ENCODE data around the gene TLE4. TPM values are rescaled to one million over a fixed set of nuclear protein-coding genes. Genes with fewer than 3 reads are reported as not detected.

Gene TLE4
- total RNA-seq, 1 experiment from 2014 or later, result 17.9 TPM

DNA sequence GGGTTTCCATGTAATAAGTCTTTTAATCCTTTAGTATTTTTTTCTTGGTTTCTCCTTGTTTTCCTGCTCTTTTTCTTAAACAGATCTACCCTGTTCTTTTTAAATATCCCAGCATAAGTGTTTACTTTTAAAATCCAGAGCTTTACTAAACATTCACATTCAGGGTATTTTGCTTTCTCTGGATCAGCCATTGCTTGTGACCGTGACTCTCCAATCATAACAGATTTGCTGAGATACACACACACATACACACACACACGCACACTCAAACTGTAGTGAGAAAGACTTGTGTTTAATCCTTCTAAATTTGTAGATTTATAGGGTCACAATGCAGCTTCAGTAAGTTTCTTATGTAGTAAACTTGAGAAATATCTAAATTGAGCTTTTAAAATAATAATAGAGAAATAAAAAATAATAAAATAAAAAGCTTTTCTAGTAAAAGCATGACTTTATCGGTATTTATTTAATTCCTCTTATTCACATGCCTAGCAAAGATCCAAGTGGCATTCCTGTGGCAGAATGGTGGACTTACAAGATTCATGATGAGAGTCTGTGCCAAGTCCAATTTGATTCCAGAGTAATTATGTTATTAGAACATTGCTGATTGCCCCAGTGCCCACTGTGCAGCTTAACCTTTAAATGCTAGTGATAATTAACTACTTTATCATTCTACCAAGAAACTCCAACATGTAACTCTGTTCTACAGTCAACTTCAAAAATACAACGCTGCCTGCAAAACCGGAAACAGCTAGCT lies 129.0 kb downstream of the TLE4 start:
- intact Hi-C loops (cut with micrococcal nuclease), result no loop called here
- CTCF ChIA-PET, result no interaction called here
- no peaks in the 10 kb centered on the region for H3K9me3 ChIP-seq (ENCODE audit: low read length)
- POLR2A ChIA-PET (ENCODE audit: unreplicated experiment), result no interaction called here
- no peak overlapping the region for H3K27ac ChIP-seq (ENCODE audit: low read length)
- no peak overlapping the region for H2AFZ ChIP-seq (ENCODE audit: low read length)
- no peak overlapping the region for H3K9ac ChIP-seq (ENCODE audit: low read length)
- H3K36me3 ChIP-seq (ENCODE audit: low read depth, low read length), result no peaks in the 10 kb centered on the region
- no peaks in the 10 kb centered on the region for H3K9me2 ChIP-seq (replicated peaks; ENCODE audit: low read length)
- H3F3A ChIP-seq (ENCODE audit: low read length, unreplicated experiment), result no peaks in the 10 kb centered on the region
- no peaks in the 10 kb centered on the region for H4K20me1 ChIP-seq (ENCODE audit: low read length)
- H3K79me2 ChIP-seq (ENCODE audit: low read length), result no peaks in the 10 kb centered on the region
- no peak for ATAC-seq
- BruUV-seq (replicated peaks), result no TSS peak
- no peaks in the 10 kb centered on the region for H3K4me1 ChIP-seq (ENCODE audit: insufficient read depth, low read length)
- no peak overlapping the region for H3K4me3 ChIP-seq (ENCODE audit: low read length)
- H3K27me3 ChIP-seq (ENCODE audit: low read length), result no peaks in the 10 kb centered on the region
- no peak for DNase-seq
- TF ChIP-seq EZH2 (IDR thresholded peaks at IDR 0.05; ENCODE audit: low read length, unreplicated experiment), result no peak
- TF ChIP-seq, protein P1, sequence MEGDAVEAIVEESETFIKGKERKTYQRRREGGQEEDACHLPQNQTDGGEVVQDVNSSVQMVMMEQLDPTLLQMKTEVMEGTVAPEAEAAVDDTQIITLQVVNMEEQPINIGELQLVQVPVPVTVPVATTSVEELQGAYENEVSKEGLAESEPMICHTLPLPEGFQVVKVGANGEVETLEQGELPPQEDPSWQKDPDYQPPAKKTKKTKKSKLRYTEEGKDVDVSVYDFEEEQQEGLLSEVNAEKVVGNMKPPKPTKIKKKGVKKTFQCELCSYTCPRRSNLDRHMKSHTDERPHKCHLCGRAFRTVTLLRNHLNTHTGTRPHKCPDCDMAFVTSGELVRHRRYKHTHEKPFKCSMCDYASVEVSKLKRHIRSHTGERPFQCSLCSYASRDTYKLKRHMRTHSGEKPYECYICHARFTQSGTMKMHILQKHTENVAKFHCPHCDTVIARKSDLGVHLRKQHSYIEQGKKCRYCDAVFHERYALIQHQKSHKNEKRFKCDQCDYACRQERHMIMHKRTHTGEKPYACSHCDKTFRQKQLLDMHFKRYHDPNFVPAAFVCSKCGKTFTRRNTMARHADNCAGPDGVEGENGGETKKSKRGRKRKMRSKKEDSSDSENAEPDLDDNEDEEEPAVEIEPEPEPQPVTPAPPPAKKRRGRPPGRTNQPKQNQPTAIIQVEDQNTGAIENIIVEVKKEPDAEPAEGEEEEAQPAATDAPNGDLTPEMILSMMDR (conservative IDR thresholded peaks at IDR 0.05; ENCODE audit: low read depth, low read length), result no peak
- no peak for TF ChIP-seq EZH2phosphoT487 (IDR thresholded peaks at IDR 0.05; ENCODE audit: borderline replicate concordance, low read length)
- H3K4me2 ChIP-seq (ENCODE audit: low read length), result no peak overlapping the region

DNA sequence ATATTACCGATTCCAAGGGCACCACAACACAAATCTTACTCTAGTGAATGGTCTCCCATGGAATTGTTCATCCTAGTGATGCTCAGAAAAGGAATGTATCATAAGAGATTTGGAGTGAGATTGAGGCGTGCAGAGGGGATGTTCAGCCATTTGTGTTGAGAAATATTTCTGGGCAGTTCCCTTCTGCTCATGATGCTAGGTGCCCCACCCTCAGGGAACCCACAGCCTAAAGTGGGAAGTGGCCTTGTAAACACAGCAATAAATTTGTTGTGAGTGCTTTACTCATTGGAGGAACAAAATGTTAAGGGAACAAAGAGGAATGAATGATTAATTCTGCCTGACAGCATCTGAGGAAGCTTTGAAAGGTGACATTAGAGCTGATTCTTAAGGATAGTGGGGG lies 129.9 kb downstream of the TLE4 start:
- intact Hi-C loops (cut with micrococcal nuclease), result no loop called here
- POLR2A ChIA-PET (ENCODE audit: unreplicated experiment), result no interaction called here
- peak; percentile 11 for DNase-seq

GRCh38 chr9:79705704-79706103 lies 133.9 kb downstream of the TLE4 start:
- TF ChIP-seq EZH2phosphoT487 (IDR thresholded peaks at IDR 0.05; ENCODE audit: borderline replicate concordance, low read length) (no peak), EZH2 (IDR thresholded peaks at IDR 0.05; ENCODE audit: low read length, unreplicated experiment) (no peak)
- TF ChIP-seq, protein P1 (conservative IDR thresholded peaks at IDR 0.05; ENCODE audit: low read depth, low read length), result no peak
- POLR2A ChIA-PET (ENCODE audit: unreplicated experiment), result no interaction called here
- ATAC-seq (no peak), DNase-seq (no peak)
- H3F3A ChIP-seq (ENCODE audit: low read length, unreplicated experiment), result no peaks in the 10 kb centered on the region
- H2AFZ ChIP-seq (ENCODE audit: low read length), result no peak overlapping the region
- no peaks in the 10 kb centered on the region for H4K20me1 ChIP-seq (ENCODE audit: low read length)
- no peaks in the 10 kb centered on the region for H3K36me3 ChIP-seq (ENCODE audit: low read depth, low read length)
- CTCF ChIA-PET, result no interaction called here
- H3K4me1 ChIP-seq (ENCODE audit: insufficient read depth, low read length), result no peaks in the 10 kb centered on the region
- no peak overlapping the region for H3K9ac ChIP-seq (ENCODE audit: low read length)
- H3K9me3 ChIP-seq (ENCODE audit: low read length), result no peaks in the 10 kb centered on the region
- no peaks in the 10 kb centered on the region for H3K79me2 ChIP-seq (ENCODE audit: low read length)
- H3K27ac ChIP-seq (ENCODE audit: low read length), result no peak overlapping the region
- no peak overlapping the region for H3K4me3 ChIP-seq (ENCODE audit: low read length)
- intact Hi-C loops (cut with micrococcal nuclease), result no loop called here
- no peaks in the 10 kb centered on the region for H3K27me3 ChIP-seq (ENCODE audit: low read length)
- no peaks in the 10 kb centered on the region for H3K9me2 ChIP-seq (replicated peaks; ENCODE audit: low read length)
- BruUV-seq (replicated peaks), result no TSS peak
- no peak overlapping the region for H3K4me2 ChIP-seq (ENCODE audit: low read length)

More for the DNA sequence above, 129.9 kb downstream of the TLE4 start:
- Histone ChIP-seq H3K9ac (ENCODE audit: low read length) (no peak overlapping the region), H3K4me1 (ENCODE audit: insufficient read depth, low read length) (no peaks in the 10 kb centered on the region), H3K36me3 (ENCODE audit: low read depth, low read length) (no peaks in the 10 kb centered on the region), H4K20me1 (ENCODE audit: low read length) (no peaks in the 10 kb centered on the region), H3K79me2 (ENCODE audit: low read length) (no peaks in the 10 kb centered on the region), H3K27me3 (ENCODE audit: low read length) (no peaks in the 10 kb centered on the region), H3F3A (ENCODE audit: low read length, unreplicated experiment) (no peaks in the 10 kb centered on the region), H3K4me2 (ENCODE audit: low read length) (no peak overlapping the region), H3K27ac (ENCODE audit: low read length) (no peak overlapping the region), H3K4me3 (ENCODE audit: low read length) (no peak overlapping the region), H2AFZ (ENCODE audit: low read length) (no peak overlapping the region), H3K9me3 (ENCODE audit: low read length) (no peaks in the 10 kb centered on the region), H3K9me2 (replicated peaks; ENCODE audit: low read length) (no peaks in the 10 kb centered on the region)
- TF ChIP-seq EZH2phosphoT487 (IDR thresholded peaks at IDR 0.05; ENCODE audit: borderline replicate concordance, low read length) (no peak), EZH2 (IDR thresholded peaks at IDR 0.05; ENCODE audit: low read length, unreplicated experiment) (no peak)
- TF ChIP-seq, protein P1 (conservative IDR thresholded peaks at IDR 0.05; ENCODE audit: low read depth, low read length), result no peak
- no TSS peak for BruUV-seq (replicated peaks)
- peak; percentile 20; the same call in 1 of the 2 replicates for ATAC-seq
- CTCF ChIA-PET, result no interaction called here

Measured in PC-3 (cell line).